ENCODE data around the gene RANGRF. TPM values are rescaled to one million over a fixed set of nuclear protein-coding genes. Genes with fewer than 3 reads are reported as not detected.

The RANGRF gene
- total RNA-seq, 2 experiments from 2014 or later = 55.1 to 55.3 TPM

DNA sequence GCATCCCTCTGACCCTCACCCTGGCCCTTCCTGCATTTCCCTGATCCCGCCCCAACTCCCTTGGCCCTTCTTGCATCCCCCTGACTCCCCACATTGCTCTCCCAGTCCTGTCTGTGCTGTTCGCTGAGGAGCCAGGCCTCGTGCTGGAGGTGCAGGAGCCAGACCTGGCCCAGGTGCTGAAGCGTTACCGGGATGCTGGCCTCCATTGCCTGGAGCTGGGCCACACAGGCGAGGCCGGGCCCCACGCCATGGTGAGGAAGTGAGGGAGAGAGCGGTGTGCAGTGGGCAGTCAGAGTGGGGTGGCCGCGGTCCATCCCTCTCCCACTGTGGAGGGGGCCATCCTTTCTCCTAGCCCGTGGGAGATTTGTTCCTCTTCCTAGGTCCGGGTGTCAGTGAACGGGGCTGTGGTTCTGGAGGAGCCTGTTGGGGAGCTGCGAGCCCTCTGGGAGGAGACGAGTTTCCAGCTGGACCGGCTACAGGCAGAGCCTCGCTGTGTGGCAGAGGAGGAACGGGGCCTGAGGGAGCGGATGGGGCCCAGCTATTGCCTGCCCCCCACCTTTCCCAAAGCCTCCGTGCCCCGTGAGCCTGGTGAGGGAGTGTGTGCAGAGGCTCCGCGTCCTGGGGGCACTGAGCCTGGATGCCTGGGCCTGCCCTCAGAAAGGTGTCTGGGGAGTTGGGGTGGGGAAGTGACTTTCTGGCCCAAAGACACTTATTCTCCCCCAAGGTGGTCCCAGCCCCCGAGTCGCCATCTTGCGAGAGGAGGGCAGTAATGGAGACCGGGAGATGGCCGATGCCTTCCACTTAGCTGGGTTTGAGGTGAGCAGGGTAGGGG, 21.6 kb upstream of the RANGRF start:
- Mint-ChIP-seq H3K4me1 (no peaks in the 10 kb centered on the region), H3K4me3 (no peak overlapping the region), H3K9me3 (no peaks in the 10 kb centered on the region), H3K36me3 (peaks cover 19% of the 10 kb centered on the region), H3K27ac (no peak overlapping the region), H3K27me3 (no peaks in the 10 kb centered on the region)
- DNase-seq = no peak

DNA sequence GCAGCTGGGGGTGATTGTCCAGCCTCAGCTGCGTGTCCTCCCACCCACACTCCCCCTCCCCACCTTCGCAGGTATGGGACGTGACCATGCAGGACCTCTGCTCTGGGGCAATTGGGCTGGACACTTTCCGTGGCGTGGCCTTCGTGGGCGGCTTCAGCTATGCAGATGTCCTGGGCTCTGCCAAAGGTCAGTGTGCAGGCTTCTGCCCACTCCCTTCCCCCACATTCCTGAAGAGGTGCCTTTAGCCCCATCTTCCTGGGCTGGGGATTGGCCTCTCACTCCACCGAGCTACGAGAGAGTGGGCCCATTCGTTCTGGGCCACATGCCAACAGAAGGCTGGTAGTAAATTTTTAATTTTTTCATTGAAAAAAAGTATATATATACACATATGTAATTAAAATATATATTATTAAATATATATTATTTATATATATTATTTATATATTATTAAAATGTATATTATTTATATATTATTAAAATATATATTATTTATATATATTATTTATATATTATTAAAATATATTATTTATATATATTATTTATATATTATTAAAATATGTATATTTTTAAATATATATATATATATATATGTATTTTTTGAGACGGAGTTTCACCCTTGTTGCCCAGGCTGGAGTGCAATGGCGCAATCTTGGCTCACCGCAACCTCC, 20.9 kb upstream of the RANGRF start:
- Mint-ChIP-seq H3K27ac (no peak overlapping the region), H3K36me3 (peaks cover 19% of the 10 kb centered on the region), H3K4me3 (no peak overlapping the region), H3K27me3 (no peaks in the 10 kb centered on the region), H3K9me3 (no peaks in the 10 kb centered on the region), H3K4me1 (no peaks in the 10 kb centered on the region)
- no peak for DNase-seq

DNA sequence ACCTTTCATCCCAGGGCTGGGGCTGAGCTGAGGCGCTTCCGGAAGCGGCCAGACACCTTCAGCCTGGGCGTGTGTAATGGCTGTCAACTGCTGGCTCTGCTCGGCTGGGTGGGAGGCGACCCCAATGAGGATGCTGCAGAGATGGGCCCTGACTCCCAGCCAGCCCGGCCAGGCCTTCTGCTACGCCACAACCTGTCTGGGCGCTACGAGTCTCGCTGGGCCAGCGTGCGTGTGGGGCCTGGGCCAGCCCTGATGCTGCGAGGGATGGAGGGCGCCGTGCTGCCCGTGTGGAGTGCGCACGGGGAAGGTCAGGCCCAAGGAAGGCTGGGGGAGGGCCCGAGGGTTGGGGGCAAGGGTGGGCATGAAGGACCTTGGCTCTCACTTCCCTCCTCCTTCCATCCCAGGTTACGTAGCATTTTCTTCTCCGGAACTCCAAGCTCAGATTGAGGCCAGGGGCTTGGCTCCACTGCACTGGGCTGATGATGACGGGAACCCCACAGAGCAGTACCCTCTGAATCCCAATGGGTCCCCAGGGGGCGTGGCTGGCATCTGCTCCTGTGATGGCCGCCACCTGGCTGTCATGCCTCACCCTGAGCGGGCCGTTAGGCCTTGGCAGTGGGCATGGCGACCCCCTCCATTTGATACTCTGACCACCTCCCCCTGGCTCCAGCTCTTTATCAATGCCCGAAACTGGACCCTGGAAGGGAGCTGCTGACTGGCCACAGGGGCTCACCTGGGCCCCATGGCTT, 19.7 kb upstream of the RANGRF start:
- DNase-seq = no peak
- Mint-ChIP-seq H3K4me3 (no peak overlapping the region), H3K9me3 (no peaks in the 10 kb centered on the region), H3K4me1 (no peaks in the 10 kb centered on the region), H3K27me3 (no peaks in the 10 kb centered on the region), H3K36me3 (peaks cover 20% of the 10 kb centered on the region), H3K27ac (no peak overlapping the region)

DNA sequence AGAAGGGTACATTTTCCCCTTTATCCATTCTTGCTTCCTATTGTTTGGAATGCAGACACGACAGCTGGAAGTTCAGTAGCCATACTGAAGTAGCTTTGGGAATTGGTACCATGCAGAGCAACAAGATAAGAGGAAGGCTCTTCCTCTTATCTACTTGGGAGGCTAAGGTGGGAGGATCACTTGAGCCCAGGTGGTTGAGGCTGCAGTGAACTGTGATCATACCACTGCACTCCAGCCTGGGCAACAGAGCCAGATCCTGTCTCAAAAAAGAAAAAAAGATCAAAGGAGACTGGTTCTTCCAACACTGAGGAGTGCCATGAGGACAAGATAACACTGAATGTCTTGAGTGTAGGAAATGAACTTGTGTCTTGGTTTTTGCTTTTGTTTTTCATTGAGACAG, 16.0 kb upstream of the RANGRF start:
- Mint-ChIP-seq H3K27ac (no peak overlapping the region), H3K4me3 (no peak overlapping the region), H3K36me3 (peaks cover 16% of the 10 kb centered on the region), H3K4me1 (no peaks in the 10 kb centered on the region), H3K27me3 (no peaks in the 10 kb centered on the region), H3K9me3 (no peaks in the 10 kb centered on the region)
- DNase-seq = no peak

DNA sequence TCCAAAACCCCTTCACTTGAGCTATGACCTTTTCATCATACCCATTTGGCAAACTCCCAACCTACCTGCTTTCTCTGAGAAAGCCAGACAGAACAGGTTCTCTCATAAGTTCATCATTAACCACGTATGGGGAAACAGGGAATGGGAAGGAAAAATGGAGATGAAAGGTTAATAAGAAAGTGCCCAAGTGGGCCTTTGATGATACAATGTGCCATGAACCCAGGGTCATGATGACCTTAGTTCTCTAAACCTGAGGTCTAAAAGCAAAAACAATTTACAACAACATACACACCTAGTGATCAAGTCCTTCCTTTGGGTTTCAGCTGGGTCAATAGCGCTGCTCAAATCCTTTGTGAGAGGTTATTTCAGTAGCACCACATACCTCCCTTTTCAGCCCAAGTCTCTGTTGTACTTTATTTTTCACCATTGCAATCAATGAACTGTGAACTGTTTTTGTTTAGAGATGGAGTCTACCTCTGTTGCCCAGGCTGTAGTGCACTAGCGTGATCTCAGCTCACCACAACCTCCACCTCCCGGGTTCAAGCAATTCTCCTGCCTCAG, 14.5 kb upstream of the RANGRF start:
- Mint-ChIP-seq H3K4me1 (no peaks in the 10 kb centered on the region), H3K27ac (no peak overlapping the region), H3K9me3 (no peaks in the 10 kb centered on the region), H3K36me3 (peaks cover 16% of the 10 kb centered on the region), H3K4me3 (no peak overlapping the region), H3K27me3 (no peaks in the 10 kb centered on the region)
- no peak for DNase-seq

DNA sequence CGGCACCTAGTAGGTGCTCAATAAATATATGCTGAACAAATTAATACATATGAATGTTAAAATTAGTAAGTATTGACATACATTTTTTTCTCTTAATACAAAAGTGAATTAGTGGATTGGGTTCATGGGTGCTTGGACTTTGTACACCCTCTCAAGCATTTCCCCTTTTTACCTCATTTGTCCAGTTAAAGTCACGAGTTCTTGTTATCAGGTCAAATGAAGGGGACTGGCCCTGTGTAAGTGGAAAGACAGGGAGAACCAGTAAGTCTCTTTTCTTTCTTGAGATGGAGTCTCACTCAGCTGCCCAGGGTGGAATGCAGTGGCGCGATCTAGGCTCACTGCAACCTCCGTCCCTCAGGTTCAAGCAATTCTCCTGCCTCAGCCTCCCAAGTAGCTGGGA, 13.7 kb upstream of the RANGRF start:
- no peak for DNase-seq
- Mint-ChIP-seq H3K36me3 (peaks cover 16% of the 10 kb centered on the region), H3K27ac (no peak overlapping the region), H3K9me3 (no peaks in the 10 kb centered on the region), H3K4me3 (no peak overlapping the region), H3K4me1 (no peaks in the 10 kb centered on the region), H3K27me3 (no peaks in the 10 kb centered on the region)

DNA sequence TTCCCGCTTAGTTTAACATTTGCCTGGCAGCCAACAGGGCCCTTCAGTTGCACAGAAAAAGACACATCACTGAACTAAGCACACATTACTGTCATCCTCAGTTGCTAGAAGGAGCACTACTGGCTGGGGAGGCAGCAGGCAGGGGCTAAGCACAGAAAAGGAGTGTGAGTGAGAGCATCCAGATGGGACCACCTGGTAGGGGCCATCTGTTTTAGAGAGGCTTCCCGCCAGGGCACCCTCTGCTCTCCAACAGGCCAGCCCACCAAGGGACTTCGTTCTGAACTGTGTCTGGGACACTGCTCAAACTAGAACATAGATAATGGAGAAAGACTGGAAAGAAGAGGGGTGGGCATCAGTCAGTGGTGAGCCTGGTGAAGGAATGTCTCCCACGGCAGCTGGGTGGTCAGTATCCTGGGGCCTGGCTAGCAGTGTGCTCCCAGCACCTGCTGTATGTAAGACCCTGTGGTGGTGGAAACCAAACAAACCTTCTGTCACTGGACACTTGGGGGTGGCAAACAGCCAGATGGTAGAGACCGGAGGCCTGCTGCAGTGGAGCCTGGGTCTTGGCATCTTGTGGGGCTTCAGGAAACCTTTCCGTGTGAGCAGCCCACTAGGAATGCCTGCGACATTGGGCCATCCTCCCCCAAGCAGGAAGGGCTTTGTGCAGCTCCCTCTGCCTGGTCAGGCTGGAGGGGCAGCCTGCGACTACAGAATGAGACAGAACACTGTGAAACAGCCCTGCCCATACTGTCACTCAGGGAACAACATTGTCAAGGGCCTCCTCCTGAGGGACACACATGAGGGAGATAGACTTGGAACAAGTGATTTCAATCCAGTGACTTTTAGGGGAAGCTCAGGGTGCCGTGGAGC, 12.8 kb upstream of the RANGRF start:
- H3K9me3 Mint-ChIP-seq = no peaks in the 10 kb centered on the region
- no peaks in the 10 kb centered on the region for H3K27me3 Mint-ChIP-seq
- no peaks in the 10 kb centered on the region for H3K4me1 Mint-ChIP-seq
- no peak overlapping the region for H3K4me3 Mint-ChIP-seq
- peaks cover 13% of the 10 kb centered on the region for H3K36me3 Mint-ChIP-seq
- no peak for DNase-seq
- no peak overlapping the region for H3K27ac Mint-ChIP-seq

DNA sequence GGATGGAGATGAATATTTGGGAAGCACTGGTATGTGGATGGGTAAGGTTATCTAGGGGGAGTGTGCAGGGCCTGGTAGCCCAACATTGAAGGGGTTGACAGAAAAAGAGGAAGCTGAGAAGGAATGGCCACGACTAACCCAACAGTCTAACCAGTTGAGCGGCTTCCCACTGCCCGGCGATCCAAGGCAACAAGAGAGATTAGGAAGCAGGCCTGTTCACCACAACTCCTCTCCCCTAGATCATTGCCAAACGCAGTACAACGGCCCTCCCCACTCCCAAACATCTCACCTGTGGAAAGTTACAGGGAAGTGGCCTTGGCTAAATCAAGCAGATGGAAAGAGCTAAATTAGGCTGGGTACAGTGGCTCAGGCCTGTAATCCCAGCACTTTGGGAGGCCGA, 11.2 kb upstream of the RANGRF start:
- no peak for DNase-seq
- Mint-ChIP-seq H3K36me3 (peaks cover 4% of the 10 kb centered on the region), H3K4me1 (no peaks in the 10 kb centered on the region), H3K27me3 (no peaks in the 10 kb centered on the region), H3K9me3 (no peaks in the 10 kb centered on the region), H3K4me3 (no peak overlapping the region), H3K27ac (no peak overlapping the region)

DNA sequence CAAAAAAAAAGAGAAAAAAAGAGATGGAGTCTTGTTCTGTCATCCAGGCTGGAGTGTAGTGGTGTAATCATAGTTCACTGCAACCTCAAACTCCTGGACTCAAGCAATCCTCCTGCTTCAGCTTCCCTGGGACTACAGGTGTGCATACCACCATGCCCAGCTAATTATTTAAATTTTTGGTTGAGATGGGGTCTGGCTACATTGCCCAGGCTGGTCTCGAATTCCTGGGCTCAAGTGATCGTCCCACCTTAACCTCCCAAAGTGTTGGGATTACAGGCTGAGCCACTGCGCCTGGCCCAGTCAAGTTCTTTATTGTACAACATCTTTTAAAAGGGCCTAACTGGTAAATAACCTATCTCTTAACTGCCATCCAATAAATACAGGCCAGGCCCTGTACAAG, 6.1 kb upstream of the RANGRF start:
- no peaks in the 10 kb centered on the region for H3K9me3 Mint-ChIP-seq
- H3K4me3 Mint-ChIP-seq = no peak overlapping the region
- H3K36me3 Mint-ChIP-seq = no peaks in the 10 kb centered on the region
- H3K4me1 Mint-ChIP-seq = no peaks in the 10 kb centered on the region
- no peak overlapping the region for H3K27ac Mint-ChIP-seq
- no peaks in the 10 kb centered on the region for H3K27me3 Mint-ChIP-seq
- no peak for DNase-seq

DNA sequence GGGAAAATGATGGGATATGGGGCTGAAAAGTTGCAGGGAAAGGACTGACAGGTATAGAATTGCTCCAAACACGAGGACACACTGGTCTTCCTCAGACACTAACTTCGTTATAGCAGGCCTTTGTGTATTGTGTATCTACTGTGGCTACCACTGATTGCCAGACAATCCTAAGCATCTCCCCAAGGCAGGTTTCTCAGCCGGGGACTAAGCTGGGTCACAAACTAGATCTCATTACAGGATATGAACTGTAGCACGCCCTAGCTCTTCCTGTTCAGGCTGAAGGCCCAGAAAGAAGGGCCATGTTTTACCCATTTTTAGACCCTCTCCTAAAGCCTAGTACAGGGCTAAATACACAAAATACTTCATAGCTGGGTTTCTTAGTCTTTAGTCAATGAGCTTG, 5.1 kb upstream of the RANGRF start:
- no peak overlapping the region for H3K4me3 Mint-ChIP-seq
- no peaks in the 10 kb centered on the region for H3K27me3 Mint-ChIP-seq
- H3K4me1 Mint-ChIP-seq = peaks cover 6% of the 10 kb centered on the region
- no peaks in the 10 kb centered on the region for H3K9me3 Mint-ChIP-seq
- no peaks in the 10 kb centered on the region for H3K36me3 Mint-ChIP-seq
- H3K27ac Mint-ChIP-seq = no peak overlapping the region
- DNase-seq = no peak

DNA sequence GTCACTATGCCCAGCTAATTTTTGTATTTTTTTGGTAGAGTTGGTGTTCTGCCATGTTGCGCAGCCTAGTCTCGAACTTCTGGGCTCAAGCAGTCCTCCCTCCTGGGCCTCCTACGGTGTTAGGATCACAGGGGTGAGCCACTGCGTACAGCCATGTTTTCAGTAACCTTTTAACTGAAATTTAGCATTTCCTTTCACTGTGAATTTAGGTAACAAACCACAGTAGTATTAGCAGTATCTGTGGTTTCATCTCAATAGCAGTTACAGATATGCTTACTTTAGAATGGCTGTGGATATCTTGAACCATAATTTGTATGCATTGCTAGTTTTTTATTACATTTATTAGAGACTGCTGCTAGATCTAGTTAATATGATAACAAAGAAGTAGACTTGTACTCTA, 4.3 kb upstream of the RANGRF start:
- H3K27ac Mint-ChIP-seq = peak overlapping the region; percentile 34
- no peaks in the 10 kb centered on the region for H3K9me3 Mint-ChIP-seq
- peaks cover 6% of the 10 kb centered on the region for H3K4me1 Mint-ChIP-seq
- no peak overlapping the region for H3K4me3 Mint-ChIP-seq
- no peaks in the 10 kb centered on the region for H3K36me3 Mint-ChIP-seq
- no peak for DNase-seq
- H3K27me3 Mint-ChIP-seq = no peaks in the 10 kb centered on the region

DNA sequence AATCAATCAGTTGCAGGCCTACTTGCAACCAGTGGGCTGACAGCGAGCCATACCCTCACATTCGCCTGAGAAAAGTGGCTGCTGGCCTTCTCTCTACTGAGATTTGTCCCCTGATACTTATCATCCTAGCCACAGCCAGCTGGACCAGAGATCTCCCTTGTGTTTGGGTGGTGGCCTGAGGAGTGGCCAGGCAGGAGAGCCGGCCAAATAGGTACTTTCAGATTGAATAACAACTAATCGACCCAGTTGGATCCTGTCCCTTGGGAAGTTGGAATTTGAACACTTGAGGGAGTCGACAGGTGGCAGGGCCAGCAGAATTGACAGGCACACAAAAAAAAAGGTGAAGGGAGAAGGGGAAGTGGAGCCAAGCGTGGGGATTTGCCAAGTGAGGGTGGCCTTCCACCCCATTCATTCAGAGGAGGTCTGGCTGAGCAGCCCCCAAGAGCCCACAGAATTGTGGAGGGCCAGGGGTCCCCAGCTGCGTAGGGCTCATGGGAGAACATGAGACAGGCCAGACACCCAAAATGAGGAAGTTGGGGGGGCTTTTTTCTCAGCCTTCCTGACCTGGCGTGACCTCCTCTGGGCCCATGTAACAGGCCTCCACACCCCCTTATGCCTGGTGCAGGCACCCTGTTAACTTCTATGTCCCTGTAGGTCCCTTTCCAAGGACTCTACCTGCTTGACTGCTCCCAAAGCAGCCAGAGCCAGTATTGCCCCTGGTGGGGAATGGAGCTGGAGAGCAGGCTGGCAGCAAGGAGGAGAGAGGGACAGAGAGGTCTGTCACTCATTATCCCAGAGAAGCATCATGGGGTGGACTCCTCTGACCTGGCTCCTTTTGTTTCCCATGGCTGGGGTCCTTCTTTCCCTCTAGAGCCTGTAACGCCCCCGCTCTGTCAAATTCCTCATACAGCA, 2.9 kb upstream of the RANGRF start:
- Mint-ChIP-seq H3K4me3 (no peak overlapping the region), H3K9me3 (no peaks in the 10 kb centered on the region), H3K36me3 (peaks cover 5% of the 10 kb centered on the region), H3K27ac (no peak overlapping the region), H3K4me1 (peaks cover 20% of the 10 kb centered on the region), H3K27me3 (no peaks in the 10 kb centered on the region)
- DNase-seq = no peak

DNA sequence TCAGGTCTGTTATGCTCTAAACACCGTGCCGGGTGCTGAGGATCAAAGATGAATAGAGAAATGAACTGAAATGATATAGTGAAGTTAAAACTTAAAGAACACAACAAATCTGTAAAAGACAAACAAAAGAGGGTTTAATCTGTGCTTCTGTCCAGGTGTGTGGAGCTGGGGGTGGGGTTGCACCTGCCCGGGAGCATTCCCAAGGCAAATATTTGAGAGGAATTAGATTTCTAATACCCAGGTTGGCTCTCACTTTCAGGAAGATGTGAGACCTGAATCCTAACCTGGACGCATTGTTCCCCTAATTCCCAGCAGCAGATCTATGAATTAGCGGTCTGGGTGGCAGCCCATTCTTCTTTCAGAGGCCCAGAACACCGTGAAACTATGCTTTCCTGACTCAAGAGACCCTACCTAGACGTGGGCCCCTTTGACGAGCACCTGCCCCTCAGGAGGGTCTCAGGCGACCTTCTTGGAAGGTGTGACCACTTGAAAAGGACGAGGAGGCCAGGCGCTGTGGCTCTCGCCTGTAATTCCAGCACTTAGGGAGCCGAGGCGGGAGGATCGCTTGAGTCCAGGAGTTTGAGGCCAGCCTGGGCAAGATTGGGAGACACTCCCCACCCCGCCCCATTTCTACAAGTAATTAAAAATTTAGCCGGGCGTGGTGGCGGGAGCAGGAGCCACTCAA, 677 bp upstream of the RANGRF start:
- peak overlapping the region; percentile 95 for H3K4me3 Mint-ChIP-seq
- peaks cover 5% of the 10 kb centered on the region for H3K36me3 Mint-ChIP-seq
- no peaks in the 10 kb centered on the region for H3K27me3 Mint-ChIP-seq
- peaks cover 22% of the 10 kb centered on the region for H3K4me1 Mint-ChIP-seq
- H3K9me3 Mint-ChIP-seq = no peaks in the 10 kb centered on the region
- no peak for DNase-seq
- H3K27ac Mint-ChIP-seq = peak overlapping the region; percentile 94
